ENCODE results near the gene GAB2. TPM values are rescaled to one million over a fixed set of nuclear protein-coding genes. Genes with fewer than 3 reads are reported as not detected.

The GAB2 gene
- total and polyA plus RNA-seq, 2 of the 13 experiments (the other 11 are each of a cell fraction or from before 2014, with no cell fraction given), result 4.1 to 8.6 TPM

DNA sequence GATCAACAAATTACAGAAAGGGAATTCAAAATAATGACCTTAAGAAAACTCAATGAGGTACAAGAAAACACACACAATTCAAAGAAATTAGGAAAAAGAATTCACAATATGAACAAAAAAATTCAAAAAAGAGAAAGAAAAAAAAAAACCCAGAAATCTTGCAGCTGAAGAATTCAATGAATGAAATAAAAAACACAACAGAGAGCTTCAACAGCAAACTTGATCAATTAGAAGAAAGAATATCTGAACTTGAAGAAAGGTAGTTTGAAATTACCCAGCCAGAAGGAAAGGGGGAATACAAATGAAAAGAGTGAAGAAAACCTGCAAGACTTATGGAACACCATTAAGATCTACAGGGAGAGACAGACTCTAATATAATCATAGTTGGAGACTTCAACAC is 176.1 kb downstream of the GAB2 start:
- H2AFZ ChIP-seq (ENCODE audit: low read length), result no peak overlapping the region

DNA sequence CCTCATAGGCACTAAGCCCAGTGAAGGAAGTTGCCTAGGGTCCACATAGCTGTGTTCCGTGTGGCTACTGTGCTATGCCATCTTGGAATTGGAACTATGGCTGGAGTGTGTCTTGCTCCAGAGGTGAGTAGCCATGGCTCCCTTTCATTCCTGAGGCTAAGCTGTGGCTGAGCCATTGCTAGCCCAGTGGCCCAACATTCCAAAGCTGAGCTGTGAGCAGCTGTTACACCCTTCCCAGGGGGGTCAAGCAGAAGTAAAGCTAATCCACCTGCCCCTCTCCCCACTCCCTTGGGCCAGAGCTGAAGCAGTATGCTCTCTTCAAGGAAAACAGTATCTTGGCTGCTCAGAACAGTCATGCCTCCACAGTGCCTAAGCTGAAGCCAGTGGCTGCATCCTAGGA is 177.8 kb downstream of the GAB2 start:
- in situ Hi-C loops (cut with HindIII; ENCODE audit: extremely low pct_ligation_motif_present, low pct_unique_long_range_greater_than_20kb) (no loop called here), intact Hi-C loops (cut with micrococcal nuclease; ENCODE audit: unreplicated experiment) (no loop called here)
- 100% methylated on average over 1 of the region's 1 CpG for WGBS (ENCODE audit: low lambda C conversion rate)
- Histone ChIP-seq H3K79me2 (ENCODE audit: insufficient read depth, low read length) (no peaks in the 10 kb centered on the region), H3K36me3 (replicated peaks in 1 of 2; ENCODE audit: control insufficient read depth in 1 of 2, insufficient read depth in 2 of 2, low read length in 2 of 2) (no peaks in the 10 kb centered on the region), H3K27me3 (ENCODE audit: control insufficient read depth in 1 of 2, insufficient read depth in 2 of 2, low read length in 2 of 2) (no peaks in the 10 kb centered on the region), H2AFZ (ENCODE audit: low read length) (no peak overlapping the region), H4K20me1 (ENCODE audit: insufficient read depth, low read length) (no peaks in the 10 kb centered on the region), H3K9me3 (ENCODE audit: low read length) (peaks cover 9% of the 10 kb centered on the region; the same call in 1 of the 2 replicates), H3K27ac (ENCODE audit: extremely low read length, insufficient read depth, low read length) (no peak overlapping the region), H3K4me1 (ENCODE audit: insufficient read depth, low read length) (no peaks in the 10 kb centered on the region), H3K4me2 (ENCODE audit: low read depth, low read length) (no peak overlapping the region), H3K4me3 (replicated peaks in 1 of 3; ENCODE audit: insufficient read depth in 1 of 3, low read depth in 2 of 3, low read length in 3 of 3) (no peak overlapping the region), H3K9ac (ENCODE audit: insufficient read depth, low read depth, low read length) (no peak overlapping the region)
- TF ChIP-seq ZNF879 (CRISPR knock-in tag; IDR thresholded peaks at IDR 0.05) (no peak), HMG20B (CRISPR knock-in tag; conservative IDR thresholded peaks at IDR 0.05) (no peak)
- TF ChIP-seq, protein P1, sequence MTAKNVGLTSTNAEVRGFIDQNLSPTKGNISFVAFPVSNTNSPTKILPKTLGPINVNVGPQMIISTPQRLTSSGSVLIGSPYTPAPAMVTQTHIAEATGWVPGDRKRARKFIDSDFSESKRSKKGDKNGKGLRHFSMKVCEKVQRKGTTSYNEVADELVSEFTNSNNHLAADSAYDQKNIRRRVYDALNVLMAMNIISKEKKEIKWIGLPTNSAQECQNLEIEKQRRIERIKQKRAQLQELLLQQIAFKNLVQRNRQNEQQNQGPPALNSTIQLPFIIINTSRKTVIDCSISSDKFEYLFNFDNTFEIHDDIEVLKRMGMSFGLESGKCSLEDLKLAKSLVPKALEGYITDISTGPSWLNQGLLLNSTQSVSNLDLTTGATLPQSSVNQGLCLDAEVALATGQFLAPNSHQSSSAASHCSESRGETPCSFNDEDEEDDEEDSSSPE (CRISPR knock-in tag; IDR thresholded peaks at IDR 0.05), result no peak
- TF ChIP-seq, protein P2, sequence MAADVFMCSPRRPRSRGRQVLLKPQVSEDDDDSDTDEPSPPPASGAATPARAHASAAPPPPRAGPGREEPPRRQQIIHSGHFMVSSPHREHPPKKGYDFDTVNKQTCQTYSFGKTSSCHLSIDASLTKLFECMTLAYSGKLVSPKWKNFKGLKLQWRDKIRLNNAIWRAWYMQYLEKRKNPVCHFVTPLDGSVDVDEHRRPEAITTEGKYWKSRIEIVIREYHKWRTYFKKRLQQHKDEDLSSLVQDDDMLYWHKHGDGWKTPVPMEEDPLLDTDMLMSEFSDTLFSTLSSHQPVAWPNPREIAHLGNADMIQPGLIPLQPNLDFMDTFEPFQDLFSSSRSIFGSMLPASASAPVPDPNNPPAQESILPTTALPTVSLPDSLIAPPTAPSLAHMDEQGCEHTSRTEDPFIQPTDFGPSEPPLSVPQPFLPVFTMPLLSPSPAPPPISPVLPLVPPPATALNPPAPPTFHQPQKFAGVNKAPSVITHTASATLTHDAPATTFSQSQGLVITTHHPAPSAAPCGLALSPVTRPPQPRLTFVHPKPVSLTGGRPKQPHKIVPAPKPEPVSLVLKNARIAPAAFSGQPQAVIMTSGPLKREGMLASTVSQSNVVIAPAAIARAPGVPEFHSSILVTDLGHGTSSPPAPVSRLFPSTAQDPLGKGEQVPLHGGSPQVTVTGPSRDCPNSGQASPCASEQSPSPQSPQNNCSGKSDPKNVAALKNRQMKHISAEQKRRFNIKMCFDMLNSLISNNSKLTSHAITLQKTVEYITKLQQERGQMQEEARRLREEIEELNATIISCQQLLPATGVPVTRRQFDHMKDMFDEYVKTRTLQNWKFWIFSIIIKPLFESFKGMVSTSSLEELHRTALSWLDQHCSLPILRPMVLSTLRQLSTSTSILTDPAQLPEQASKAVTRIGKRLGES (CRISPR knock-in tag; IDR thresholded peaks at IDR 0.05; ENCODE audit: borderline replicate concordance), result no peak
- POLR2A ChIA-PET, result no interaction called here
- CTCF ChIA-PET (ENCODE audit: low intra/inter-chr PET ratio, low total read pairs), result no interaction called here
- FAIRE-seq (no peak), DNase-seq (ENCODE audit: low spot score) (no peak), ATAC-seq (no peak)
- BruUV-seq (replicated peaks), result no TSS peak

More for the DNA sequence above, 176.1 kb downstream of the GAB2 start:
- no TSS peak for BruUV-seq (replicated peaks)
- FAIRE-seq, result no peak
- CTCF ChIA-PET (ENCODE audit: low intra/inter-chr PET ratio, low total read pairs), result no interaction called here
- Histone ChIP-seq H3K4me2 (ENCODE audit: low read depth, low read length) (no peak overlapping the region), H3K36me3 (replicated peaks in 1 of 2; ENCODE audit: control insufficient read depth in 1 of 2, insufficient read depth in 2 of 2, low read length in 2 of 2) (no peaks in the 10 kb centered on the region), H4K20me1 (ENCODE audit: insufficient read depth, low read length) (no peaks in the 10 kb centered on the region), H3K9me3 (ENCODE audit: low read length) (peaks cover 9% of the 10 kb centered on the region; the same call in 1 of the 2 replicates), H3K27ac (ENCODE audit: extremely low read length, insufficient read depth, low read length) (no peak overlapping the region), H3K4me3 (replicated peaks in 1 of 3; ENCODE audit: insufficient read depth in 1 of 3, low read depth in 2 of 3, low read length in 3 of 3) (no peak overlapping the region), H3K27me3 (ENCODE audit: control insufficient read depth in 1 of 2, insufficient read depth in 2 of 2, low read length in 2 of 2) (no peaks in the 10 kb centered on the region), H3K4me1 (ENCODE audit: insufficient read depth, low read length) (no peaks in the 10 kb centered on the region), H3K79me2 (ENCODE audit: insufficient read depth, low read length) (no peaks in the 10 kb centered on the region), H3K9ac (ENCODE audit: insufficient read depth, low read depth, low read length) (no peak overlapping the region)
- TF ChIP-seq, protein P3, sequence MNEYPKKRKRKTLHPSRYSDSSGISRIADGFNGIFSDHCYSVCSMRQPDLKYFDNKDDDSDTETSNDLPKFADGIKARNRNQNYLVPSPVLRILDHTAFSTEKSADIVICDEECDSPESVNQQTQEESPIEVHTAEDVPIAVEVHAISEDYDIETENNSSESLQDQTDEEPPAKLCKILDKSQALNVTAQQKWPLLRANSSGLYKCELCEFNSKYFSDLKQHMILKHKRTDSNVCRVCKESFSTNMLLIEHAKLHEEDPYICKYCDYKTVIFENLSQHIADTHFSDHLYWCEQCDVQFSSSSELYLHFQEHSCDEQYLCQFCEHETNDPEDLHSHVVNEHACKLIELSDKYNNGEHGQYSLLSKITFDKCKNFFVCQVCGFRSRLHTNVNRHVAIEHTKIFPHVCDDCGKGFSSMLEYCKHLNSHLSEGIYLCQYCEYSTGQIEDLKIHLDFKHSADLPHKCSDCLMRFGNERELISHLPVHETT (CRISPR knock-in tag; conservative IDR thresholded peaks at IDR 0.05), result no peak
- no peak for TF ChIP-seq ZBTB20 (CRISPR knock-in tag; IDR thresholded peaks at IDR 0.05; ENCODE audit: borderline replicate concordance, low read depth)
- TF ChIP-seq TBP (CRISPR knock-in tag; IDR thresholded peaks at IDR 0.05), result no peak
- TF ChIP-seq, protein P4, sequence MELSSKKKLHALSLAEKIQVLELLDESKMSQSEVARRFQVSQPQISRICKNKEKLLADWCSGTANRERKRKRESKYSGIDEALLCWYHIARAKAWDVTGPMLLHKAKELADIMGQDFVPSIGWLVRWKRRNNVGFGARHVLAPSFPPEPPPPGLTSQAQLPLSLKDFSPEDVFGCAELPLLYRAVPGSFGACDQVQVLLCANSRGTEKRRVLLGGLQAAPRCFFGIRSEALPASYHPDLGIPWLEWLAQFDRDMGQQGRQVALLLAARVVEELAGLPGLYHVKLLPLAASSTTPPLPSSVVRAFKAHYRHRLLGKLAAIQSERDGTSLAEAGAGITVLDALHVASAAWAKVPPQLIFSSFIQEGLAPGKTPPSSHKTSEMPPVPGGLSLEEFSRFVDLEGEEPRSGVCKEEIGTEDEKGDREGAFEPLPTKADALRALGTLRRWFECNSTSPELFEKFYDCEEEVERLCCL (CRISPR knock-in tag; IDR thresholded peaks at IDR 0.05; ENCODE audit: borderline replicate concordance), result no peak
- peak; percentile 98 for TF ChIP-seq ZNF160 (CRISPR knock-in tag; IDR thresholded peaks at IDR 0.05)
- ATAC-seq, result no peak
- POLR2A ChIA-PET, result no interaction called here
- in situ Hi-C loops (cut with HindIII; ENCODE audit: extremely low pct_ligation_motif_present, low pct_unique_long_range_greater_than_20kb), result no loop called here
- no peak for DNase-seq (ENCODE audit: low spot score)
- intact Hi-C loops (cut with micrococcal nuclease; ENCODE audit: unreplicated experiment), result no loop called here
